Glutamatergic neuron (in vitro differentiated cells): ENCODE results near the gene RPL39L. TPM values are rescaled to one million over a fixed set of nuclear protein-coding genes. Genes with fewer than 3 reads are reported as not detected.

ENCODE experiments used
- DNase-seq: peaks from one replicate; pipeline ENCODE4 v3.0.0; 2022
- H3K27ac Mint-ChIP-seq: one replicate; pipeline ENCODE4 v1.8.0; 2020; ENCODE audit warnings: mild to moderate bottlenecking, mixed read lengths, inconsistent platforms; ENCODE audit not compliant: unreplicated experiment
- H3K27me3 Mint-ChIP-seq: one replicate; pipeline ENCODE4 v1.8.0; 2020; ENCODE audit warnings: mild to moderate bottlenecking, moderate library complexity, mixed read lengths, inconsistent platforms; ENCODE audit not compliant: unreplicated experiment
- H3K36me3 Mint-ChIP-seq: one replicate; pipeline ENCODE4 v1.8.0; 2020; ENCODE audit warnings: mild to moderate bottlenecking, mixed read lengths, inconsistent platforms; ENCODE audit not compliant: unreplicated experiment
- H3K4me1 Mint-ChIP-seq: one replicate; pipeline ENCODE4 v1.8.0; 2020; ENCODE audit warnings: mild to moderate bottlenecking, low read depth, mixed read lengths, inconsistent platforms; ENCODE audit not compliant: unreplicated experiment
- H3K4me3 Mint-ChIP-seq: one replicate; pipeline ENCODE4 v1.8.0; 2020; ENCODE audit warnings: mild to moderate bottlenecking, mixed read lengths, inconsistent platforms; ENCODE audit not compliant: unreplicated experiment
- H3K9me3 Mint-ChIP-seq: one replicate; pipeline ENCODE4 v1.8.0; 2020; ENCODE audit warnings: mild to moderate bottlenecking, moderate library complexity, mixed read lengths, inconsistent platforms; ENCODE audit not compliant: unreplicated experiment
- CTCF ChIP-seq: fragments of 200-600 bp; sonication (generic); IDR thresholded peaks from one replicate; pipeline ENCODE4 v1.5.0; 2021; ENCODE audit not compliant: partially characterized antibody, unreplicated experiment
- total RNA-seq: library from RNA; stranded (reverse); fragmentation: NEBNext Ultra II Directional; extraction: Animal tissue kit (Norgen Biotek cat#: 25700); gene quantifications from one replicate; pipeline ENCODE4 v1.2.1, GENCODE V29; 2021; ENCODE audit not compliant: unreplicated experiment

Gene RPL39L
- total RNA-seq, 1 donor from 2014 or later, result 15.1 TPM

GRCh38 chr3:187161556-187161955 lies 22.3 kb upstream of the RPL39L start:
- no peak for TF ChIP-seq CTCF
- H3K27me3 Mint-ChIP-seq, result peaks cover 2% of the 10 kb centered on the region
- H3K27ac Mint-ChIP-seq, result no peak overlapping the region
- no peak for DNase-seq
- H3K4me3 Mint-ChIP-seq, result no peak overlapping the region
- H3K4me1 Mint-ChIP-seq, result peaks cover 2% of the 10 kb centered on the region
- H3K9me3 Mint-ChIP-seq, result peaks cover 1% of the 10 kb centered on the region
- no peaks in the 10 kb centered on the region for H3K36me3 Mint-ChIP-seq

- Mint-ChIP-seq H3K36me3 (peaks cover 13% of the 10 kb centered on the region), H3K4me1 (no peaks in the 10 kb centered on the region), H3K4me3 (no peak overlapping the region), H3K27me3 (no peaks in the 10 kb centered on the region), H3K27ac (no peak overlapping the region), H3K9me3 (peaks cover 8% of the 10 kb centered on the region)
- no peak for TF ChIP-seq CTCF
- DNase-seq, result peak; percentile 52
These were observed 11.3 kb upstream of the RPL39L start for GRCh38 chr3:187150599-187150998.

GRCh38 chr3:187150186-187150585 lies 10.9 kb upstream of the RPL39L start:
- TF ChIP-seq CTCF, result no peak
- Mint-ChIP-seq H3K27ac (no peak overlapping the region), H3K27me3 (no peaks in the 10 kb centered on the region), H3K4me1 (no peaks in the 10 kb centered on the region), H3K9me3 (peaks cover 8% of the 10 kb centered on the region), H3K36me3 (peaks cover 14% of the 10 kb centered on the region), H3K4me3 (no peak overlapping the region)
- DNase-seq, result no peak

- TF ChIP-seq CTCF, result no peak
- H3K27ac Mint-ChIP-seq, result no peak overlapping the region
These were observed 7.1 kb upstream of the RPL39L start for GRCh38 chr3:187146389-187146788.

GRCh38 chr3:187145149-187145895 lies 6.0 kb upstream of the RPL39L start:
- no peaks in the 10 kb centered on the region for H3K4me1 Mint-ChIP-seq
- no peak overlapping the region for H3K27ac Mint-ChIP-seq
- peaks cover 22% of the 10 kb centered on the region for H3K36me3 Mint-ChIP-seq
- DNase-seq, result no peak
- H3K9me3 Mint-ChIP-seq, result peaks cover 14% of the 10 kb centered on the region
- TF ChIP-seq CTCF, result no peak
- H3K27me3 Mint-ChIP-seq, result no peaks in the 10 kb centered on the region
- H3K4me3 Mint-ChIP-seq, result no peak overlapping the region

More at GRCh38 chr3:187146389-187146788, 7.1 kb upstream of the RPL39L start:
- Mint-ChIP-seq H3K27me3 (no peaks in the 10 kb centered on the region), H3K36me3 (peaks cover 22% of the 10 kb centered on the region), H3K4me3 (no peak overlapping the region), H3K4me1 (no peaks in the 10 kb centered on the region), H3K9me3 (peaks cover 14% of the 10 kb centered on the region)
- no peak for DNase-seq
